Measurements from ENCODE around the gene TMEM175. TPM values are rescaled to one million over a fixed set of nuclear protein-coding genes. Genes with fewer than 3 reads are reported as not detected.

The TMEM175 gene
- total RNA-seq, 4 donors from 2014 or later, result 17.4 to 39.1 (median 30.1) TPM

DNA sequence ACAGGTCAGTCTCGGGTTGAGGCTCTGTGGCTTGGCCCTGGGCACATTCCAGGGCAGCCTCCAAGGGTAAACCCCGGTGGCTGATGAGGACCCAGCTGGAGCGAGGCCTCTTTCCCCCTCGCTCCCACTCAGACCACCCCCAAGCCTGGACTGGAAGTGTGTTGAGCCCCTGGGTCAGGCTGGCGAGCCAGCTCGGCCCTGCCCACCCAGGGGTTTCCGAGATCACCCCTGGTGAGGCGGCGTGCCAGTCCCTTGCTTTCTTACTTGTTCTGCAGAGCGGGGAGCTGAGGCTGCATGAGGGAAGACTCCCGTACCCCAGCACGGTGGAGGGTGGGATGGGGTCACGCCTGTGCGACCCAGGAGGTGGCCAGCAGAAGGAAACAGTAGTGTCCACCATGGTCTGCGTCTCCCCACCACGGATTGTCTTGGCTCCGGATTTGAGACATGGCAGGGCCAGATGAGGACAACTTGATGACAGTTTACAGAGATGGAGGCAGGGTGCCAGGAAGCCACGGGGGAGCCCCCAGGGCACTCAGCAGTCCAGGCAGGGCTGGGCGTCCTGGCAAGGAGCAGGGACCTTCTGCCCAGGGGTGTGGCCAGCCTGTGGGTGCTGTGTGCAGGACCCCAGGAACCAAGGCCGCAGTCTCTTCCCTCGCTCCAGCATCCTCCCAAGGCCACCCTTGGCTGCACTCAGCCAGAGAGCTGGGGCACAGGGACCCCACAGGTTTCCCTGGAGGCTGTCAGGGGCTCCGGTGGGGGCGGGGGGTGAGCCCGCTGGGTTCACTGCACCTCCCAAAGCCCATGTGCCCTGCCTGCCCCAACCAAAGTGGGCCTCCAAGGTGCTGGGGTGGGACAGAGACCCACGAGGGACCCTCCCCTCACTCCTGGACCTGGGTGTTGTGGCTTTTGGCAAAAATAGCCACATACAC lies 72.6 kb downstream of the TMEM175 start:
- TF ChIP-seq POLR2A (IDR thresholded peaks at IDR 0.05) (no peak), CTCF (IDR thresholded peaks at IDR 0.05) (no peak)
- intact Hi-C loops (cut with DNase I; ENCODE audit: low total_unique reads), result no loop called here
- no peak overlapping the region for H3K4me3 ChIP-seq (ENCODE audit: low read depth, poor library complexity, severe bottlenecking)
- 73 to 79% methylated on average over 20 to 25 of the region's 25 CpGs for WGBS, 2 donors
- DNase-seq (ENCODE audit: low spot score in 2 of 2), result no peak

DNA sequence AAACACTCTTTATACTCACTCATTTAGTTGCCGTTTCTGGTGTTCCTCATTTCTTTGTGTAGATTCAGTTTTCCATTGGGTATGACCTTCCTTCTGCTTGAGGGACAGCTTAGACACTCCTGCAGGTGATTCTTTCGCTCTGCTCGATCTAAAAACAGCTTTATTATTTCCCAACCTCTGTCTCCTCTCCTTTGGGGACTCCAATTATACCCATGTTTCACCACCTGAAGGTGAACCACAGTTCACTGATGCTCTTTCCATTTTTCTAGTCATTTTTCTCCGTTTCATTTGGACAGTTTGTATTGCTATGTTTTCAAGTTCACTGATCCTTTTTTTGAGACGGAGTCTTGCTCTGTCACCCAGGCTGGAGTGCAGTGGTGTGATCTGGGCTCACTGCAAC lies 74.6 kb downstream of the TMEM175 start:
- 89 to 90% methylated on average over 5 of the region's 5 CpGs for WGBS, 2 donors
- intact Hi-C loops (cut with DNase I; ENCODE audit: low total_unique reads), result no loop called here
- TF ChIP-seq POLR2A (IDR thresholded peaks at IDR 0.05), result no peak
- TF ChIP-seq CTCF (IDR thresholded peaks at IDR 0.05), result no peak
- H3K4me3 ChIP-seq (ENCODE audit: low read depth, poor library complexity, severe bottlenecking), result no peak overlapping the region
- no peak for DNase-seq (ENCODE audit: low spot score in 2 of 2)

Other genes with a start within 250 kb of the TMEM175 start
- 10 to 100 TPM; 16.8 to 33.8 (median 22.7) TPM for gene SLC49A3, start 243.3 kb upstream of the TMEM175 start, total RNA-seq
- gene PCGF3, start 226.6 kb upstream of the TMEM175 start, total RNA-seq, result 100 to 1,000 TPM in 1 of 4 donors, 10 to 100 TPM in 3; 55.2 to 102 (median 72.3) TPM
- gene CPLX1, start 106.3 kb upstream of the TMEM175 start, total RNA-seq, result under 1 TPM in 3 of 4 donors, not detected in 1; 0.12 to 0.34 (median 0.13) TPM
- gene GAK, start 144 bp upstream of the TMEM175 start, total RNA-seq, result 100 to 1,000 TPM in 3 of 4 donors, 10 to 100 TPM in 1; 94.7 to 154 (median 108) TPM
- 10 to 100 TPM; 18.4 to 30.7 (median 22.4) TPM for gene DGKQ, start 41.1 kb downstream of the TMEM175 start, total RNA-seq
- 10 to 100 TPM in 2 of 4 donors, 1 to 10 TPM in 2; 6.0 to 13.4 (median 11.1) TPM for gene IDUA, start 54.6 kb downstream of the TMEM175 start, total RNA-seq
- gene SLC26A1, start 60.9 kb downstream of the TMEM175 start, total RNA-seq, result under 1 TPM in 3 of 4 donors, not detected in 1; 0.15 to 0.61 (median 0.19) TPM
- gene FGFRL1, start 79.2 kb downstream of the TMEM175 start, total RNA-seq, result 10 to 100 TPM in 2 of 4 donors, 1 to 10 TPM in 2; 7.4 to 13.7 (median 10.7) TPM
- gene RNF212, start 181.1 kb downstream of the TMEM175 start, total RNA-seq, result 10 to 100 TPM in 2 of 4 donors, 1 to 10 TPM in 2; 2.9 to 11.8 (median 8.5) TPM
- gene SPON2, start 240.1 kb downstream of the TMEM175 start, total RNA-seq, result 10 to 100 TPM; 19.1 to 39.8 (median 32.8) TPM

All from lower leg skin (tissue), 4 donors.